Renal cortical epithelial cell (primary cell): ENCODE data around the gene RBMX. TPM values are rescaled to one million over a fixed set of nuclear protein-coding genes. Genes with fewer than 3 reads are reported as not detected.
A peak's percentile ranks its signal among the peaks of the same experiment; 100 is the strongest.
"Not testable (repeated sequence)": the region's sequence is repeated elsewhere in the genome, so short reads cannot be mapped to it uniquely, and the experiment has no call there.

Experiments
- DNase-seq: peaks from one replicate; pipeline ENCODE4 v3.0.0-alpha.2; 2011; ENCODE audit warnings: low read depth
- total RNA-seq: library from RNA; depleted of rRNA; stranded (reverse); fragments of >200 nt; gene quantifications from 2 replicates; pipeline ENCODE4 v1.2.3, GENCODE V29; 2014

RBMX gene
- total RNA-seq, 1 donor from 2014 or later = 193 TPM

DNA sequence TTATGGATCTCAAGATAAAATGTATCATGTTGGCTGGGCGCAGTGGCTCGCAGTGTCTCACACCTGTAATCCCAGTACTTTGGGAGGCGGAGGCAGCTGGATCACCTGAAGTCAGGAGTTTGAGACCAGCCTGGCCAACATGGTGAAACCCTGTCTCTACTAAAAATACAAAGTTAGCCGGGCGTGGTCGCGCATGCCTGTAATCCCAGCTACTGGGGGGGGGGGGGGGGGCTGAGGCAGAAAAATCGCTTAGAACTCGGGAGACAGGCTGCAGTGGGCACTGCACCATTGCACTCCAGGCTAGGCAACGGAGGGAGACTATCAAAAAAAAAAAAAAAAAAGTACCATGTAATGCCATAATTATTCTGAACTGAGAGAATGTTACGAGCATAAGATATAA lies 2.1 kb downstream of the RBMX start:
- no peak for DNase-seq

DNA sequence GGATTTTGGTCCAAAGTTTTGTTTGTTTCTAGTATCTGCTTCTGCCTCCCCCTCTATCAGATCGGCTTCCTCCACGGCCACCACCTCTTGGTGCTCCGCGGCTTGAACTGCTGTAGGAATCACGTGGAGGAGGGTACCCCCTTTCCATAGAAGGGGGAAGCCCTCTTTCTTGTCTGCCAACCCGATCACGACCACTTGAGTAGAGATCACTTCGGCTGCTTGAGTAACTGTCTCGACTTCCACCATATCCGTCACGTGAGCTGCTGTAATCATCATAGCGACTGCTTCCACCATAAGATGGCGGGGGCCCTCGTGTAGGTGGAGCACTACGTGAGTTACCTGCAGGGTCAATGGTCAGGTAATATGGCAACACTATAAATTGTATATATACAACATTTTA lies 6.4 kb downstream of the RBMX start:
- not testable (repeated sequence) for DNase-seq

DNA sequence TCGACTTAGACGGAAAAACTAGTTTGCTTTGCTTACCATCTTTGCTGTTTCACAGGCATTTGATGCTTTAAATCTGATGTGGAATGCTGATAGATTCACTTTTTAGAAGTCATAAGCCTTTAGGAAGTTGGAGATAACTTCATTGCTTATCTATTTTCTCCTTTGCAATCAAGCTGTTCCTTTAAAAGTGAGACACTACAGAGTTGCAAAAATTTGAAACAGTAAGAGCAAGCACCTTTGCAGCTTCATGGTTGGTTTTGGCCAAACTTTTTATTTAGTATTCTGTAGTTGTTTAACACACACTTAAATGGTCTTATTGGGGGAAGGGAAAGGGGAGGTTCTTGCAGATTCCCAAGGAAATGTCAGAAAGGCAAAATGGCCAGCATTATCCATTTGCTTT lies 7.3 kb downstream of the RBMX start:
- not testable (repeated sequence) for DNase-seq

DNA sequence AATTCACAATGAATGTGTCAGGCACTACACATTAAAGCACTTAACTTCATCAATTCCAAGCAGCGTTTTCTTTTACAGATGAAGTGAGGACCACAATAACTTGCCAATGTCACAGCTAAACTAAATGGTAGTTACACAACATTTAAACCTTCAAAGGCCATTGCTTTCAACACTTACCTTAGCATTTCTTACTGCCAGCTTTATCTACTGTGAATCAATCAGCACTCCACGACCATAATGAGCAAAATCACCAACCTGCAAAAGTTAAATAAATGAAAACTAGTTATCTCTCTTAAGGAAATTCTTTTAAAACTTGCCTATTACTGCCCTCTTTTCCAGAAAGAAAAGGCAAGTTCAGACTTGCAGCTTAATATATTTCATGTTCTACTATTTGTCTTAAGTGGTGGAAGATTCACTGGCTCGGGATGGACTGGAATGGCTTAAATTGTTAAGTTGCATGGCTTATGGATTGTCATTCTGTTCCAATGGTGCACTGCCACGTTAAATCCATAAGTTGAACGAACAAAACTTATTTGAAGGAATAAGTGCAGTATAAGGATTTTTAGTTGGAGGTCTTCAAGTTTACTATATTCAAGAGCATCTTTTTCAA lies 8.3 kb downstream of the RBMX start:
- DNase-seq = no peak

DNA sequence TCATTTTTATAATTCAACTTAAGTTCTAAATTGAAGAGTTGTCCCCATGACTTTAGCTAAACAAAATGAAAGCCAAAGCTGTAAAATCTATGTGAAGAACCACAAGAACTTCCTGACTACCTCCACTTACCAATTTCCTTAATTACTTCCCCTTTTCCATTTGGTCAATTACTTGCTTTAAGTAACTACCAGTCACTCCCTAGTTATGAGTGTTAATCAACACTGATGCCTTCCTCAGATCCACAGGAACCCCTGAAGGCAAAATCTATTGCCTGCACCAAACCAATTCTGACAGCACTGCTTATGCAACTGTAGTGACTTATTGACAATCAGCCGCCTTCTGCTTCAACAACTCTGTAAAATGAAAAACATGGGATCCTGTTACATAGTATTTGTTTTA lies 10.5 kb downstream of the RBMX start:
- DNase-seq = no peak

DNA sequence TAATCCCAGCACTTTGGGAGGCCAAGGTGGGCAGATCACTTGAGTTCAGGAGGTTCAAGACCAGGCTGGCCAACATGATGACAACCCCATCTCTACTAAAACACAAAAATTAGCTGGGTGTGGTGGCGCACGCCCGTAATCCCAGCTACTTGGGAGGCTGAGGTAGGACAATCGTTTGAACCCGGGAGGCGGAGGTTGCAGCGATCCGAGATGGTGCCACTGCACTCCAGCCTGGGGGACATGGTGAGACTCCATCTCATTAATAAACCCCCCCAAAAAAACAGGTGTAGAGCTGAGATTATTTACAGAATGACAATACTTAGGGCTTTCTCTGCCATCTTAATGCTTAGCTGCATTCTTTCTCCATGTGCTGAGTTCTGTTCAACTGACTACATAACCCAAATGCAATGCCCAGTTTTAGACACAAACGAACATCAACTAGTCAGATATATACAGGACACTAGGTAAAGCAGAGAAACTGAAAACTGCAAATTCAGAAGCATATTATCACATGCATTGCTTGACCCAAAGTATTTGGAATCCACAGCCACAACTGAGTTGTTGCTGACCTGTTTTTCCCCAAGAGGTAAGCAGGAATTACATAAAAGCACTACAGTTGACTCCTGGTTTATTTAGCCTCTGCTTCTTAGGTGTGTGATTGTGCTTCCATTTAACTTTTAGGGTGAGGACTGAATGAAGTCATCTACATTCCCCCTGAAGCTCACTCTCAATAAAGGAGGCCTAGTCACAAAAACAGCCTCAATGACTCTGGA lies 12.1 kb downstream of the RBMX start:
- DNase-seq = no peak

DNA sequence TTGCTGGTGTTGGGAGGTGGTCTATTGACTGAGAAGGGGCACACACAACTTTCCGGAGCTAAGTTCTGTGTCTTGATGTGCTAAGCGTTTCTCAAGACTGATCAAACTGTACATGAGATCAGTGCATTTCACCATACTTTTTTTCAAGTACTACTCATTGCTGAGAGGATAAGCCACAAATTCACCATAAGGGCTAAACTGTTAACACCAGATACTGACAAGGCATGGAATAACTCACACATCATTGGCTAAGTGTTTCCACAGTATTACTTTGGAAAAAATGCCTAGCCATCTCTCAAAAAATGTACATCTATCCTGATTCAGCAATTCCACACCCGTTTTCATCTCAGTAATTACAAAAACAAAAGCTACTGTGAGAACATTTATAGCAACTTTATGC lies 13.0 kb downstream of the RBMX start:
- DNase-seq = no peak

DNA sequence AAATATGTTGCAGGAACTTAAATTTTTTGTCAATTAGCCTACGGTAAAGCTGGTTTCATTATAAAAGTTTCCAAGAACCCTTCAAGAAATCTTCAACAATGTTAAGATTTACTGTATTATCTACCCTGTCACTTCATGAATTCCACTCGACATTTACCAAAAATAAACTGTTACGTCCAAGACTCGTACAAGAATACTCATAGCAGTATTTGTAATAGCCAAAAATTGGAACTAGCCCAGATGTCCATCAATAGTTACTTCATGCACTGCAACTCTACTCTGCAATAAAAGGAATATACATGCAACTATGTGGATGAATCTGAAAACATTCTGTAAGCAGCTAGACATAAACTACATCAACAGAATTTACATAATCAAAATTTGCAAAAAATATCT lies 13.4 kb downstream of the RBMX start:
- no peak for DNase-seq

DNA sequence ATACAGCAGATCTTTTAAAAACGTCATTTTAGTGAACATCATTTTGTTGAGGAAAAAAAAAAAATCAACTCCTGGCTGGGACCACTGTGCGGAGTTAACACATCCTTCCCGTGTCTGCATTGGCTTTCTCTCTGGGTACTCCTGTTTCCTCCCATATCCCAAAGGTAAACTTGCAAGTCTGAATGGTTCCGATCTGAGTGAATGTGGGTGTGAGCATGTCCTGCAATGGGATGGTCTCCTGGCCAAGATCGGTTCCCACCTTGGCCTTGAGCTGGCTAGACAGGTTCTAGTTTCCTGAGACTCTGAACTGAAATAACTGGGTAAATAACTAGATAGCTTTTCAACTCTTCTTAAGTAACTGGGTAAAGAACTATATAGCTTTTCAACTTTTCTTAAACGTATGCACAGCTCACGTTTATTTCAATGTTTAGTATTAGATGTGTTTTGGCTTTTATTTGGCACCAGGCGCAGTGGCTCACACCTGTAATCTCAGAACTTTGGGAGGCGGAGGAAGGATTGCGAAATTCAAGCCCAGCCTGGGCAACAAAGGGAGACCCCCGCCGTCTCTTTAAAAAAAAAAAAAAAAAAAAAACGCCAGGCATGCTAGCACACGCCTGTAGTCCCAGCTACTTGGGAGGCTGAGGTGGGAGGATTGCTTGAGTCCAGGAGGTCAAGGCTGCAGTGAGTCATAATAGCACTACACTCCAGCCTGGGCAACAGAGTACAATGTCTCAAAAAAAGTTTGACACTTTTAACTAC lies 14.0 kb downstream of the RBMX start:
- DNase-seq = no peak

DNA sequence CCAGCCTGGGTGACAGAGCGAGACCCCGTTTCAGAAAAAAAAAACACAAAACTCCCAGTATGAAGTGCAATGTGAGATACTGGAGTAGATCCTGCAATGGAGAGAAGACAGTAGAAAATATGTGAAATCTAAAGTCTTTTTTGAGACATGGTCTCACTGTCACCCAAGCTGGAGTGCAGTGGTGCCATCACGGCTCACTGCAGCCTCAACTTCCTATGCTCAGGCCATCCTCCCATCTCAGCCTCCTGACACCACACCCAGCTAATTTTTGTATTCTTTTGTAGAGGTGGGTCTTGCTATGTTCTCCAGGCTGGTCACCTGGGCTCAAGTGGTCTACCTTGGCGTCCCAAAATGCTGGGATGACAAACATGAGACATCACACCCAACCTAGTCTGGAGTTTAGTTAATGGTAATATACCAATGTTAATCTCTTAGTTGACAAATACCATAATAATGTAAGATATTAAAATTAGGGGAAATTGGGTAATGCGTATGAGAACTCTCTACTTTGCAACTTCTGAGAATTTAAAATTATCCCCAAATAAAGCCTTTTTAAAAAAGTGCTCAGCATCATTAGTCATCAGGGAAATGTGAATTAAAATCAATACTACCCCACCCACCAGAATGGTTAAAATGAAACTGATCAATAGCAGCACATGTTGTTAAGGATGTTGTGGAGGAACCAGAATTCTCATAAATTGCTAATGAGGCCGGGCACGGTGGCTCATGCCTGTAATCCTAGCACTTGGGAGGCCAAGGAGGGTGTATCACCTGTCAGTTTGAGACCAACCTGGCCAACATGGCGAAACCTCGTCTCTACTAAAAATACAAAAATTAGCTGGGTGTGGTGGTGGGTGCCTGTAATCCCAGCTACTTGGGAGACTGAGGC lies 15.0 kb downstream of the RBMX start:
- DNase-seq = no peak

DNA sequence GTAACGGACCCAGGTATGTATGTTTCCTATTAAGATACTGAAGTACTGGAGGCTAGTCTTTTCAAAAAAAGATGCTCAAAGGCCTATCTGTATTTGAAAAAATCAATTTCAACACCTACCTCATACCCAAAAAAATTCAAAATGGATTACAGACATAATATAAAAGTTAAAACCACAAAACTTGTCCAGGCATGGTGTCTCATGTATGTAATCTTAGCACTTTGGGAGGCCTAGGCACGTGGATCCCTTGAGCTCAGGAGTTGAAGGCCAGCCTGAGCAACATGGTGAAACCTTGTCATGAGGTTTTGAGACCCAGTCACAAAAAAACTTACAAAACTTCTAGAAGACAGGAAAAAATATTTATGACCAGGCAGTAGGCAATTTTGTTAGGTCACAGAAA lies 16.7 kb downstream of the RBMX start:
- DNase-seq = no peak

DNA sequence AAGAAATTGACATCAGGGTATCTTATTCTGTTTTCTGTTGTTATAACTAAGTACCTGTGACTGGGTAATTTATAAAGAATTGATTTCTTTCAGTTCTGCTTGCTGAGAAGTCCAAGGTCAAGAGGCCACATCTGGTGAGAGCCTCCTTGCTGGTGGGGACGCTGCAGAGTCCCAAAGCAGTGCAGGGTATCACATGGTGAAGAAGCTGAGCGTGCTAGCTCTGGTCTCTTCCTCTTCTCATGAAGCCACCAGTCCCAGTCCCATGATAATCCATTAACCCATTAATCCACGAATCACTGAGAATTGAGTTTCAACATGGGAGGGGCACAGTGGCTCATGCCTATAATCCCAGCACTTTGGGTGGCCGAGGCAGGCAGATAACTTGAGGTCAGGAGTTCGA lies 18.0 kb downstream of the RBMX start:
- no peak for DNase-seq

DNA sequence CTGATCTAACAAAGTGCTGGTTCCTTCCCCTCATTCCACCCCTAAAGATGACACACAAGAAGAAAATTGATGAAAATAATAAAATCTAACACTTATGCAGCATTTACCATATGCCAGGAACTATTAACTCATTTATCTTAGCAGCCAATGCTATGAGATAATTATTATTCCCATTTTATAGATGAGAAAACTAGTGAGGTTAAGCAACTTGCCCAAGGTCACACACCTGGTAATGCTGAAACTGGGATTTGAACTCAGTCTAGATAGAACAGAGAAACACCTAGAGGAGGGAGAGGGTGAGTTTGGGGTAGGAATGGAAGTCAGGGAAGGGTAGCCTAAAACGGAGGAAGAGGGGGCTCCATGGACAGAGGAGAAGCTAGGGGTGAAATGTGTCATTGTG lies 18.6 kb downstream of the RBMX start:
- no peak for DNase-seq

DNA sequence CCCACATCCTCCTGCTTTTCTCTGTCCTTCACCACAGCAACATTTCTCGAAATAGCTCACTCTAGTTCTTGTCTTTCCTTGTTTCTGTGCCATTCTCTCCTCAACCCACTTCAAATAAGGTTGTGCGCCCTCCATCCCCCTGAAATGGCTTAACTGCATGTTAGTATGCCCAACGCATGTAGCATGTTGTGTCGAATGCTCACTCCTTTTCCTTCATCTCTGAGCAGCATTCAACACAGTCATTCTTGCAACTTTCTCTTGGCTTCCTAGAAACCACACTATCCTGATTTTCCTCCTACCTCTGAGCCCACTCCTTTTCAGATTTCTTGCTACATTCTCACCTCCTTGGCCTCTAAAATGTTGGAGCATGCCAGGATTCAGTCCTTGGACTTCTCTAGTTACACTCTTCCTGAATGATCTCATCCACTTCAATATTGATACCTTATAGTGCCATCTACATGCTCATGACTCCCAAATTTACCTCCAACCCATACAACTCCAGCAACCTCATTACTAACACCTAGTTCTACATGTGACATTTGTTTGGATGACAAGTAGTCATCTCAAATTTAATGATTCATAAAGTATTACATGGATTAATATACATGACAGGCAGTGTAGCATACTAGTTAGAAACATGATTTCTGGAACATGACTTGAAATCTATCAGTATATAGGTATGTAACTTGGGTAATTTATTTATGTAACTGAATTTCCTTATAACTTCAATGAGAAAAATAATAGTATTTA lies 22.3 kb downstream of the RBMX start:
- DNase-seq = no peak

DNA sequence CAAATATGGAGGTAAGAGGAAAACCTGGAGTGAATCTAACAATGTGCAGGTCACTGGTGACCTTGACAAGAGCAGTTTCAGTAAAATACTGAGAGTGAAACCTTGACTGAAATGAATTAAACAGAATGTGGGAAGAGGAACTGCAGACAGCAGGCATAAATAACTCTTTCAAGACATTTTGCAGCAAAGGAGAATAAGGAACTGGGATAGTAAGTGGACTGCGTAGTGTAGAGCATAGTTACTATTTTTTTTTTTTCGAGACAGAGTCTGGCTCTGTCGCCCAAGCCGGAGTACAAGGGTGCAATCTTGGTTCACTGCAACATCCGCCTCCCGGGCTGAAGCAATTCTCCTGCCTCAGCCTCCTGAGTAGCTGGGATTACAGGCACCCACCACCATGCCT lies 24.0 kb downstream of the RBMX start:
- DNase-seq = no peak

DNA sequence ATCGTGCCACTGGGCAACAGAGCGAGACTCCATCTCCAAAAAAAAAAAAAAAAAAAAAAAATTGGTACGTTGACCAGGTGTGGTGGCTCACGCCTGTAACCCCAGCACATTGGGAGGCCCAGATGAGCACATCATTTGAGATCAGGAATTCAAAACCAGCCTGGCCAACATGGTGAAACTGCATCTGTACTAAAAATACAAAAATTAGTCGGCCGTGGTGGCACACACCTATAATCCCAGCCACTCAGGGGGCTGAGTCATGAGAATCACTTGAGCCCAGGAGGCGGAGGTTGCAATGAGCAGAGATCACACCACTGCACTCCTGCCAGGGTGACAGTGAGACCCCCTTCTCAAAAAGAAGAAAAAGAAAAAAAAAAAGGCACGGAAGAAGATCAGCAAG lies 24.5 kb downstream of the RBMX start:
- DNase-seq = no peak

DNA sequence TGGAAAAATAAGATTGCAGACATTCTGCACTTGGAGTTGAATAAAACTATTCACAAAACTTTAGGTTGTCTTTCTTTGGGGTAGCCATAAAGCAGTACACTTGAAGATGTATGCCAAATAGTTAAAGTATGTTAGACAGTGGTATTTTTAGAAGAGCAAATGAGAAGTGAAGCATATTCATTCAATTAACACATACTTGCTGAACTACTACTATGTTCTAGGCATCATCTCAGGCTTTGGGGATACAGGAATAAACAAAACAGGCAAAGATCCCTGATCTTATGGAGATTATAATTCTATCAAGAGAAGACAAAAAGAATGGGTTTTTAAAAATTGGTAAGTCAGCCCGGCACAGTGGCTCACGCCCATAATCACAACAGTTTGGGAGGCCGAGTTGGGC lies 29.0 kb downstream of the RBMX start:
- DNase-seq = no peak

DNA sequence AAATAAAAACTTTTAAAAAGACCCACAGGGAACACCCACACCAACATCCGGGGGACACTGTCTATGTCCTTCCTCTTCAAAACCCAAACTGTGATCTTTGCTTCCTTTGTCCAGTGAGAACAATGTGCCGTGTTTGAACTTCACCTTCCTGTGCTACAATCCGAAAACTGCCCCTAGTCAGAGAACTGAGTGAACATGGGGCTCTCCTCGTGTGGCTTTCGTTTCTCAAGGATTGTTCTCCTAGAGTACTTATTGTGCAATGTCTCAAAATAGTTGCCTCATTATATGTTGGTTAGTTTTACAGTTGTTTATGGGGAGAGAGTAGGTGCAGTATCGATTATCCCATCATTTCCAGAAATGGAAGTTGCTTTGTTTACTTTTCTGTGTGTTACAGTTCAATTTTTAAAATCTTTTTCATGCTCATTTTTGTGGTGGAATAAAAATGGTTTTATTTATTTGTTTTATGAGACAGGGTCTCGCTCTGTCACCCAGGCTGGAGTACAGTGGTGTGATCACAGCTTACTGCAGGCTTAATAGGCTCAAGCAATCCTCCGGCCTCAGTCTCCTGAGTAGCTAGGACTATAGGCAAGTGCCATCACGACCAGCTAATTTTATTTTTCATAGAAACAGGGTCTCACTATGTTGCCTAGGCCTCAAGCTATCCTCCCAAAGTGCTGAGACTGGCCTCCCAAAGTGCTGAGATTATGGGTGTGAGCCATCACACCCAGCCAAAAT lies 29.9 kb downstream of the RBMX start:
- peak; percentile 9 for DNase-seq

DNA sequence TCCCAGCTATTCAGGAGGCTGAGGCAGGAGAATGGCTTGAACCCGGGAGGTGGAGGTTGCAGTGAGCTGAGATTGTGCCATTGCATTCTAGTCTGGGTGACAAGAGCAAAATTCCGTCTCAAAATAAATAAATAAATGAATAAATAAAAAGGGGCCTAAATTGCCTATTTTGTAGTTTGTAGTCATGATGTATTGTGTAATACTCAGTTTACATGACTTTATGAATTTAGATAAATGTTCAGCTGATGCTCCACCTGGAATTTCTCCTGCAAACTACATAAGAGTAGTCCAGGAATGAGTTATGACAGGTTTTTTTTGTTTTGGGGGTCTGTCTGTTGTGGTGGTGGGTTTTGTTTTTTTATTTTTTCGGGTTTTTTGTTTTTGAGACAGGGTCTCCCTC lies 31.1 kb downstream of the RBMX start:
- no peak for DNase-seq

DNA sequence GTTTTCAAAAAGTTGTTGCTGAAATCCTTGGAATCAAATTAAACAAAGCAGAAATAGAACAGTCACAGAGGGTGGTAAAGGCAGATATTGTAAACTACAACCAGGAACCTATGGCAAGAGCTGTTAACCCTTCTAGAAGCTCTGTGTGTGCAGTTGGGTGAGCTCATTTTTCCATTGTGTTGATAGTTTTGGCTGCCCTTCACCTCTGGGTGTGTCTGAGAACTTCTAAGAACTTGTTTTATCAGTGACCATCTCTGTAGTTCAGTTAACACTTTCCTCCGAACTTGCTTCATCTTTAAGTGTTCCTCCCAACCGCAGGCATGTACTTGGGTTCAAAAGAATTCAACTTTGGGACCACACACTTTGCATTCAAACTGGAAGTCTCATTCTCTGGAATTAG lies 32.7 kb downstream of the RBMX start:
- DNase-seq = no peak

DNA sequence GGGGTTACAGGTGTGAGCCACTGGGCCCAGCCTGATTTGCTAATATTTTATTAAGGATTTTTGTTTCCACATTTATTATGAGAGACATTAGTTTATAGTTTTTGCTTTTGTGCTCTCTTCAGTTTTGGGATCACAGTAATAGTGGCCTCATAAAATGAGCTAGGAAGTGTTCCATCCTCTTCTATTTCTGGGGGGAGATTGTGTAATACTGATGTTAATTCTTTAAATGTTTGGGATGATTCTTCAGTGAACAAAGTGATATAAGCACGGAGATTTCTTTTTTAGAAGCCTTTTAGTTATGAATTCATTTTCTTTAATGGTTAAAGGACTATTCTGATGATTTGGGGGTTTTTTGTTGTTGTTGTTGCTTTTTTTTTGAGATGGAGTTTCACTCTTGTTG lies 41.3 kb downstream of the RBMX start:
- DNase-seq = no peak
